Osteoblast (primary cell): ENCODE results near the gene DMRTC2. TPM values are rescaled to one million over a fixed set of nuclear protein-coding genes. Genes with fewer than 3 reads are reported as not detected.

Experiments
- DNase-seq: peaks from one replicate; pipeline ENCODE4 v3.0.0; 2011; ENCODE audit warnings: low spot score, mixed read lengths; ENCODE audit not compliant: insufficient read length; ENCODE audit errors: missing footprints
- H2AFZ ChIP-seq: 2 replicates; pipeline ENCODE4 v1.6.0; 2011; ENCODE audit warnings: mild to moderate bottlenecking, low read length
- H3K27ac ChIP-seq: 2 replicates; pipeline ENCODE4 v1.5.1; 2011; ENCODE audit warnings: mild to moderate bottlenecking, low read depth, low read length, moderate library complexity
- H3K27me3 ChIP-seq: 2 replicates; pipeline ENCODE4 v1.6.0; 2012; ENCODE audit warnings: mild to moderate bottlenecking, control low read depth, inconsistent platforms, low read length, moderate library complexity; ENCODE audit not compliant: insufficient read depth
- H3K36me3 ChIP-seq: 2 replicates; pipeline ENCODE4 v1.5.1; 2011; ENCODE audit warnings: mild to moderate bottlenecking, low read length, control low read depth, moderate library complexity; ENCODE audit not compliant: insufficient read depth
- H3K4me1 ChIP-seq: 2 replicates; pipeline ENCODE4 v1.5.1; 2011; ENCODE audit warnings: mild to moderate bottlenecking, low read length, control low read depth, moderate library complexity; ENCODE audit not compliant: insufficient read depth
- H3K4me2 ChIP-seq: 2 replicates; pipeline ENCODE4 v1.6.0; 2011; ENCODE audit warnings: mild to moderate bottlenecking, low read length; ENCODE audit not compliant: insufficient read depth
- H3K4me3 ChIP-seq: fragments of 200-600 bp; sonication (generic); 3 replicates; pipeline ENCODE4 v1.5.1; 2012; ENCODE audit warnings: mild to moderate bottlenecking, low read length, inconsistent platforms; ENCODE audit not compliant: insufficient read depth
- H3K79me2 ChIP-seq: 2 replicates; pipeline ENCODE4 v1.6.0; 2012; ENCODE audit warnings: mild to moderate bottlenecking, low read length, control low read depth, inconsistent platforms; ENCODE audit not compliant: insufficient read depth
- H3K9me3 ChIP-seq: 2 replicates; pipeline ENCODE4 v1.5.1; 2011; ENCODE audit warnings: low read depth, low read length, control low read depth
- H4K20me1 ChIP-seq: 2 replicates; pipeline ENCODE4 v1.6.0; 2012; ENCODE audit warnings: mild to moderate bottlenecking, low read length, control low read depth; ENCODE audit not compliant: insufficient read depth
- total RNA-seq: library from RNA; depleted of rRNA; stranded (reverse); fragments of >200 nt; gene quantifications from 2 replicates; pipeline ENCODE4 v1.2.3, GENCODE V29; 2012
- TF ChIP-seq, protein P1 (sequence below): IDR thresholded peaks from 2 replicates; pipeline ENCODE4 v1.5.1; 2011; ENCODE audit warnings: mild to moderate bottlenecking, low read depth, low read length, moderate library complexity; ENCODE audit errors: extremely low read depth

The DMRTC2 gene
- total RNA-seq, 1 donor: not detected

DNA sequence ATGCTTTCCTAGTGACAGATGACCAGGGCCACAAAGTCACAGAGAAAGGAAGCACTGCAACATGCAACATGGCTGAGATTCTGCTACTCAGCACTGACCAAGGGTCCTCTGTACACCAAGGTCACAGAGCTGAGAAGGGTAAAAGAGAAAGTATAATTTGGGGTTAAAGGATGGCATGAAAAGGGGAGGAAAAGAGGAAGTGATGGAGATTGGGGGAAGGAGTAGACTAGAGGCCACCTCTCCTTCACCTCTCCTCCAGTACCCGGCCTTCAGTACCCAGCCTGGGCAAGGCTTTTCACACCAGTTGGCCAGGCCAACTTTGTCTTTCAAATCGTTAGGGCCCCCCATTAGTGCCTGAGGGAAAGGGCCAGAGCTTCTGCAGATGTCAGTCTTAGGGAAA lies 8.9 kb downstream of the DMRTC2 start:
- H3K9me3 ChIP-seq: no peaks in the 10 kb centered on the region
- peaks cover 53% of the 10 kb centered on the region for H3K27me3 ChIP-seq
- H2AFZ ChIP-seq: no peak overlapping the region
- no peak for DNase-seq
- no peaks in the 10 kb centered on the region for H3K4me1 ChIP-seq
- H4K20me1 ChIP-seq: no peaks in the 10 kb centered on the region
- H3K4me2 ChIP-seq: no peak overlapping the region
- H3K79me2 ChIP-seq: no peaks in the 10 kb centered on the region
- TF ChIP-seq, protein P1, sequence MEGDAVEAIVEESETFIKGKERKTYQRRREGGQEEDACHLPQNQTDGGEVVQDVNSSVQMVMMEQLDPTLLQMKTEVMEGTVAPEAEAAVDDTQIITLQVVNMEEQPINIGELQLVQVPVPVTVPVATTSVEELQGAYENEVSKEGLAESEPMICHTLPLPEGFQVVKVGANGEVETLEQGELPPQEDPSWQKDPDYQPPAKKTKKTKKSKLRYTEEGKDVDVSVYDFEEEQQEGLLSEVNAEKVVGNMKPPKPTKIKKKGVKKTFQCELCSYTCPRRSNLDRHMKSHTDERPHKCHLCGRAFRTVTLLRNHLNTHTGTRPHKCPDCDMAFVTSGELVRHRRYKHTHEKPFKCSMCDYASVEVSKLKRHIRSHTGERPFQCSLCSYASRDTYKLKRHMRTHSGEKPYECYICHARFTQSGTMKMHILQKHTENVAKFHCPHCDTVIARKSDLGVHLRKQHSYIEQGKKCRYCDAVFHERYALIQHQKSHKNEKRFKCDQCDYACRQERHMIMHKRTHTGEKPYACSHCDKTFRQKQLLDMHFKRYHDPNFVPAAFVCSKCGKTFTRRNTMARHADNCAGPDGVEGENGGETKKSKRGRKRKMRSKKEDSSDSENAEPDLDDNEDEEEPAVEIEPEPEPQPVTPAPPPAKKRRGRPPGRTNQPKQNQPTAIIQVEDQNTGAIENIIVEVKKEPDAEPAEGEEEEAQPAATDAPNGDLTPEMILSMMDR: no peak
- no peaks in the 10 kb centered on the region for H3K36me3 ChIP-seq
- no peak overlapping the region for H3K4me3 ChIP-seq
- H3K27ac ChIP-seq: no peak overlapping the region

DNA sequence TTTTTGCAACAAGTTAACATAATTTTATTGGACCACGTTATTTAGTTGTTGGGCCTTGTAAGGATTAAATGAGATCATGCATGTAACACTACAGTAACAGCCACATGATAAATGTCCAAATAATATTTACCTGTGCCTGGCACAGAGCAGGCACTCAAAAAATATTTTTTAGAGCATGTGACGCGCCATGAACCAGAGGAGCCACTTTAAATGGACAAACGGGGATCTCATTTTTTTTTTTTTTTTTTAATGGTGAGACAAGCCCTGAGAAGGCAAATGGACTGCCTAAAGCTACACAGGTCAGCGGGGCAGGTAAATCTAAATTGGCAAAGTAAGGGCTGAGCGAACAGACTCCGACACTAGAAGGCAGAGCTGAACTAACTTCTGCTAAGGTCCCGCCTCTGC lies 14.4 kb downstream of the DMRTC2 start:
- TF ChIP-seq, protein P1: no peak
- Histone ChIP-seq H3K79me2 (peaks cover 42% of the 10 kb centered on the region), H3K4me3 (peak overlapping the region; percentile 93), H2AFZ (peak overlapping the region; percentile 60), H4K20me1 (peaks cover 31% of the 10 kb centered on the region), H3K27me3 (peaks cover 14% of the 10 kb centered on the region), H3K9me3 (no peaks in the 10 kb centered on the region), H3K4me1 (peaks cover 25% of the 10 kb centered on the region), H3K4me2 (peak overlapping the region; percentile 92), H3K27ac (no peak overlapping the region), H3K36me3 (peaks cover 35% of the 10 kb centered on the region)
- DNase-seq: no peak

DNA sequence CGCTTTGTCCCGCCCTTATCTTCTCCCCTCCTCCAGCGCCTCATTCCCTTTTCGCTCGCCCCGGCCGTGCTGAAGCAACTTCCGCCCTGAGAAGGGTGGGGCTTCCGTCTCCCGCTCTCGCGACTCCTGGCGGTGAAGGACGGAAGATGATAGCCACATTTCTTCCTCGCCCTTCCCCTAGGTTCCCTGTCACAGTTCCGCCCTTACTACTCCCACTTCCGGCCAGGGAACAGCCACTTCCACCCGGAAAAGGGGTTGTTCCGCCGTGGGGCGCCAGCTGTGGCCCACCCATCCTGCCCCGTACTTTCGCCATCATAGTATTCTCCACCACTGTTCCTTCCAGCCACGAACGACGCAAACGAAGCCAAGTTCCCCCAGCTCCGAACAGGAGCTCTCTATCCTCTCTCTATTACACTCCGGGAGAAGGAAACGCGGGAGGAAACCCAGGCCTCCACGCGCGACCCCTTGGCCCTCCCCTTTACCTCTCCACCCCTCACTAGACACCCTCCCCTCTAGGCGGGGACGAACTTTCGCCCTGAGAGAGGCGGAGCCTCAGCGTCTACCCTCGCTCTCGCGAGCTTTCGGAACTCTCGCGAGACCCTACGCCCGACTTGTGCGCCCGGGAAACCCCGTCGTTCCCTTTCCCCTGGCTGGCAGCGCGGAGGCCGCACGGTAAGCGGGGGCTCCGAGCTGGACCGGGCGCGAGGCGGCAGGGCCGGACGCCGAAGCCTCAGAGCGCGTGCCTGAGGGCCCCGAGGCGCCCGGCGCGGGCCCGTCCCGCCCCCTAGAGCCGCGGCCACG lies 15.0 kb downstream of the DMRTC2 start, which contains the start of gene RPS19:
Gene RPS19 (plus strand): TSS at position 638 of the 801 bp plus-strand sequence. CDS start 520 bp downstream, outside the sequence.
- Histone ChIP-seq H3K27me3 (peaks cover 8% of the 10 kb centered on the region), H3K4me2 (peak within 1 kb of the TSS; percentile 97), H3K27ac (peak within 1 kb of the TSS; percentile 95), H3K4me3 (peak within 1 kb of the TSS; percentile 93), H3K36me3 (peaks cover 41% of the 10 kb centered on the region), H3K4me1 (peaks cover 28% of the 10 kb centered on the region), H4K20me1 (peaks cover 37% of the 10 kb centered on the region), H3K9me3 (no peaks in the 10 kb centered on the region), H2AFZ (peak within 1 kb of the TSS; percentile 97), H3K79me2 (peaks cover 48% of the 10 kb centered on the region)
- TF ChIP-seq, protein P1: peak; percentile 56
- DNase-seq: peak; percentile 99

DNA sequence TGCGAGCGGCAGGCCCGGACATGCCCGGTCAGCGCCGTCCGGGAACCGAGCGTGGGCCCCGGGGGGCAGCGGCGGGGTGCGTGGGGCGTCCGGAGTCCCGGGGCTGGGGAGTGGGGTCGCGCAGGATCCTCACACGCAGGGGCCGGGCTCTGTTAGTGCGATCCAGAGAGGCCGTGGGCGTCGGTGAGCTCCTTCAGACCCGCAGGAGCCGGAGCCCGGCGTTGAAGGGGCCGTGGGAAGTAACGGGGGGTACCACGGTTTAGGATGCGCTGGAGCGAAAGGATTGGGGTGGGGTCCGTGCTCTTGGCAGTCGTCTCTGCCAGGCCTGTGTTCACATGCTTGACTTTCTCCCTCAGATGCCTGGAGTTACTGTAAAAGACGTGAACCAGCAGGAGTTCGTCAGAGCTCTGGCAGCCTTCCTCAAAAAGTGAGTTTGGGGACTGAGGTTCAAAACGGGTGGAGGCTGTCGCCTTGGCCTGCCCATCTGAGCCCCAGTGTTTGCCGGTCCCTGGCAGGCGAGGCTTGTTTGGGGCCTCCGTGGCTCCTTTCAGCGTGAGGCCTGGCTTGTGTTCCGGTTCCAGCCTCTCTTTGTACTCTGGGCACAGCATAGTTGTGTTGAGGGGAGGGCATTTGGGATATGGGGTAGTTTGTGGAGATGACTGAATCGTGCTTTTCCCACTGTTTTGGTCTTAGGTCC lies 15.7 kb downstream of the DMRTC2 start:
- peaks cover 48% of the 10 kb centered on the region for H3K36me3 ChIP-seq
- peak overlapping the region; percentile 95 for H3K27ac ChIP-seq
- peaks cover 3% of the 10 kb centered on the region for H3K27me3 ChIP-seq
- TF ChIP-seq, protein P1: no peak
- no peaks in the 10 kb centered on the region for H3K9me3 ChIP-seq
- peaks cover 28% of the 10 kb centered on the region for H3K4me1 ChIP-seq
- DNase-seq: peak; percentile 73
- H3K4me3 ChIP-seq: peak overlapping the region; percentile 93
- H3K4me2 ChIP-seq: peak overlapping the region; percentile 97
- H4K20me1 ChIP-seq: peaks cover 44% of the 10 kb centered on the region
- no peak overlapping the region for H2AFZ ChIP-seq
- H3K79me2 ChIP-seq: peaks cover 55% of the 10 kb centered on the region
